Neural cell (in vitro differentiated cells): ENCODE measurements around the gene CRKL. TPM values are rescaled to one million over a fixed set of nuclear protein-coding genes. Genes with fewer than 3 reads are reported as not detected.

Experiments used
- H2AFZ ChIP-seq: fragments of 200-600, 300-800 bp; sonication (generic), shearing (Covaris generic); 2 replicates; pipeline ENCODE4 v1.6.0; 2014; ENCODE audit warnings: low read depth, mild to moderate bottlenecking, antibody characterized with exemption, low read length, moderate library complexity
- H3F3A ChIP-seq: fragments of 200-600 bp; shearing (Covaris generic); 2 replicates; pipeline ENCODE4 v1.6.1; 2016; ENCODE audit warnings: mild to moderate bottlenecking, moderate library complexity, mixed read lengths, antibody characterized with exemption, low read length; ENCODE audit not compliant: insufficient read depth, poor library complexity, severe bottlenecking
- H3K27ac ChIP-seq: fragments of 200-600, 300-800 bp; sonication (generic), shearing (Covaris generic); 2 replicates; pipeline ENCODE4 v1.5.1; 2014; ENCODE audit warnings: mild to moderate bottlenecking, low read length, moderate library complexity
- H3K27me3 ChIP-seq: fragments of 300-800, 200-600 bp; sonication (generic), shearing (Covaris generic); 2 replicates; pipeline ENCODE4 v1.6.0; 2014; ENCODE audit warnings: mild to moderate bottlenecking, low read depth, low read length, moderate library complexity; ENCODE audit not compliant: insufficient read depth
- H3K36me3 ChIP-seq: fragments of 300-800, 200-600 bp; sonication (generic), shearing (Covaris generic); 2 replicates; pipeline ENCODE4 v1.5.1; 2014; ENCODE audit warnings: mild to moderate bottlenecking, antibody characterized with exemption, low read length, moderate library complexity; ENCODE audit not compliant: insufficient read depth
- H3K4me2 ChIP-seq: fragments of 300-800, 200-600 bp; sonication (generic), shearing (Covaris generic); 2 replicates; pipeline ENCODE4 v1.6.0; 2014; ENCODE audit warnings: mild to moderate bottlenecking, low read length
- H3K4me3 ChIP-seq: fragments of 300-800, 200-600 bp; sonication (generic), shearing (Covaris generic); 2 replicates; pipeline ENCODE4 v1.5.1; 2014; ENCODE audit warnings: mild to moderate bottlenecking, low read length, moderate library complexity
- H3K79me2 ChIP-seq: fragments of 200-600 bp; shearing (Covaris generic); replicated peaks from 2 replicates; pipeline ENCODE4 v1.6.0; 2014; ENCODE audit warnings: mild to moderate bottlenecking, low read length, moderate library complexity; ENCODE audit not compliant: insufficient read depth
- H3K9ac ChIP-seq: fragments of 300-800, 200-600 bp; sonication (generic), shearing (Covaris generic); 2 replicates; pipeline ENCODE4 v1.6.1; 2016; ENCODE audit warnings: mild to moderate bottlenecking, low read length, mixed read lengths
- H3K9me2 ChIP-seq: fragments of 200-600 bp; shearing (Covaris generic); 2 replicates; pipeline ENCODE4 v1.6.1; 2016; ENCODE audit warnings: mild to moderate bottlenecking, low read length, mixed read lengths; ENCODE audit not compliant: insufficient read depth
- H3K9me3 ChIP-seq: fragments of 200-600, 300-800 bp; sonication (generic), shearing (Covaris generic); 2 replicates; pipeline ENCODE4 v1.6.1; 2016; ENCODE audit warnings: mild to moderate bottlenecking, mixed run types, low read length, moderate library complexity, mixed read lengths
- H4K20me1 ChIP-seq: fragments of 200-600 bp; shearing (Covaris generic); 2 replicates; pipeline ENCODE4 v1.6.1; 2016; ENCODE audit warnings: mild to moderate bottlenecking, mixed run types; ENCODE audit not compliant: insufficient read depth
- EP300 ChIP-seq: fragments of 450-650 bp; conservative IDR thresholded peaks from 2 replicates; pipeline ENCODE4 v1.6.1; 2014; ENCODE audit warnings: antibody characterized with exemption, mild to moderate bottlenecking, moderate library complexity; ENCODE audit not compliant: poor library complexity, severe bottlenecking
- EZH2 ChIP-seq: fragments of 200-600, 300-800 bp; shearing (Covaris generic), sonication (generic); IDR thresholded peaks from 2 replicates; pipeline ENCODE4 v1.6.1; 2014; ENCODE audit warnings: antibody characterized with exemption, low read length, borderline replicate concordance, mild to moderate bottlenecking; ENCODE audit not compliant: insufficient read depth, poor library complexity, severe bottlenecking
- MXI1 ChIP-seq: fragments of 450-650 bp; conservative IDR thresholded peaks from 2 replicates; pipeline ENCODE4 v1.6.1; 2014; ENCODE audit warnings: antibody characterized with exemption, mild to moderate bottlenecking; ENCODE audit not compliant: poor library complexity, severe bottlenecking
- POLR2AphosphoS5 ChIP-seq: IDR thresholded peaks from 2 replicates; pipeline ENCODE4 v1.6.1; 2012
- RAD21 ChIP-seq: fragments of 450-650 bp; conservative IDR thresholded peaks from 2 replicates; pipeline ENCODE4 v1.6.1; 2014; ENCODE audit warnings: antibody characterized with exemption, mild to moderate bottlenecking, moderate library complexity
- SMC3 ChIP-seq: fragments of 450-650 bp; conservative IDR thresholded peaks from 2 replicates; pipeline ENCODE4 v1.6.1; 2014; ENCODE audit warnings: antibody characterized with exemption, mild to moderate bottlenecking, moderate library complexity; ENCODE audit not compliant: poor library complexity
- TAF1 ChIP-seq: IDR thresholded peaks from 2 replicates; pipeline ENCODE4 v1.6.1; 2012; ENCODE audit warnings: low read depth
- polyA plus RNA-seq: library from polyadenylated mRNA; depleted of rRNA; stranded (reverse); fragments of >200 nt; gene quantifications from 2 replicates; pipeline ENCODE4 v1.2.3, GENCODE V29; 2014
- TF ChIP-seq, protein P1 (sequence below): IDR thresholded peaks from 2 replicates; pipeline ENCODE4 v1.6.1; 2012; ENCODE audit warnings: borderline replicate concordance
- TF ChIP-seq, protein P2 (sequence below): fragments of 450-650 bp; IDR thresholded peaks from 2 replicates; pipeline ENCODE4 v1.5.1; 2014; ENCODE audit warnings: antibody characterized with exemption, mild to moderate bottlenecking, moderate library complexity; ENCODE audit not compliant: poor library complexity, severe bottlenecking

CRKL gene
- polyA plus RNA-seq, 1 donor from 2014 or later = 46.8 TPM

DNA sequence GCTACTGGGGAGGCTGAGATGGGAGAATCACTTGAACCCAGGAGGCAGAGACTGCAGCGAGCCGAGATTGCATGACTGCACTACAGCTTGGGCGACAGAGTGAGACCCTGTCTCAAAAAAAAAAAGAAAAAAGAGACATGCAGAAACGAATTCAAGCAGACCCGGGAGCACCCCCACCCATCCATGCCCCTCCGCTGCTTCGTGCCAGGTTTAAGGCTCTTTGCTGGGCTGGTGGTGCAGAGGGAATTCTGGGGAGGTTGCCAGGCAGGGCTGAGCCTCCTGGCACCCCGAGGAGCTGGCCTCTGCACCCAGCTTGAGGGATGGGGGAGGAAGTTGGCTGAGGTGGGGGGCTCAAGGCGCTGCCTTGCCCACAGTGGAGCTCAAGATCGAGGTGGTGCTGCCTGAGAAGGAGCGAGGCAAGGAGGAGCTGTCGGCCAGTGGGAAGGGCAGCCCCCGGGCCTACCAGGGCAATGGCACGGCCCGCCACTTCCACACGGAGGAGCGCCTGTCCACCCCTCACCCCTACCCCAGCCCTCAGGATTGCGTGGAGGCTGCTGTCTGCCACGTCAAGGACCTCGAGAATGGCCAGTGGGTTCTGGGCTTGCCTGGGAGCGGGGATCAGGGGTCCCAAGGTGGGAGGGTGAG, 55.8 kb downstream of the CRKL start:
- Histone ChIP-seq H3K79me2 (no peaks in the 10 kb centered on the region), H3K4me3 (no peak overlapping the region), H3K27ac (no peak overlapping the region), H3F3A (no peaks in the 10 kb centered on the region), H3K36me3 (no peaks in the 10 kb centered on the region), H3K4me2 (no peak overlapping the region), H2AFZ (no peak overlapping the region), H3K9ac (no peak overlapping the region), H3K9me3 (no peaks in the 10 kb centered on the region), H3K9me2 (no peaks in the 10 kb centered on the region), H4K20me1 (no peaks in the 10 kb centered on the region), H3K27me3 (no peaks in the 10 kb centered on the region)
- TF ChIP-seq, protein P1, sequence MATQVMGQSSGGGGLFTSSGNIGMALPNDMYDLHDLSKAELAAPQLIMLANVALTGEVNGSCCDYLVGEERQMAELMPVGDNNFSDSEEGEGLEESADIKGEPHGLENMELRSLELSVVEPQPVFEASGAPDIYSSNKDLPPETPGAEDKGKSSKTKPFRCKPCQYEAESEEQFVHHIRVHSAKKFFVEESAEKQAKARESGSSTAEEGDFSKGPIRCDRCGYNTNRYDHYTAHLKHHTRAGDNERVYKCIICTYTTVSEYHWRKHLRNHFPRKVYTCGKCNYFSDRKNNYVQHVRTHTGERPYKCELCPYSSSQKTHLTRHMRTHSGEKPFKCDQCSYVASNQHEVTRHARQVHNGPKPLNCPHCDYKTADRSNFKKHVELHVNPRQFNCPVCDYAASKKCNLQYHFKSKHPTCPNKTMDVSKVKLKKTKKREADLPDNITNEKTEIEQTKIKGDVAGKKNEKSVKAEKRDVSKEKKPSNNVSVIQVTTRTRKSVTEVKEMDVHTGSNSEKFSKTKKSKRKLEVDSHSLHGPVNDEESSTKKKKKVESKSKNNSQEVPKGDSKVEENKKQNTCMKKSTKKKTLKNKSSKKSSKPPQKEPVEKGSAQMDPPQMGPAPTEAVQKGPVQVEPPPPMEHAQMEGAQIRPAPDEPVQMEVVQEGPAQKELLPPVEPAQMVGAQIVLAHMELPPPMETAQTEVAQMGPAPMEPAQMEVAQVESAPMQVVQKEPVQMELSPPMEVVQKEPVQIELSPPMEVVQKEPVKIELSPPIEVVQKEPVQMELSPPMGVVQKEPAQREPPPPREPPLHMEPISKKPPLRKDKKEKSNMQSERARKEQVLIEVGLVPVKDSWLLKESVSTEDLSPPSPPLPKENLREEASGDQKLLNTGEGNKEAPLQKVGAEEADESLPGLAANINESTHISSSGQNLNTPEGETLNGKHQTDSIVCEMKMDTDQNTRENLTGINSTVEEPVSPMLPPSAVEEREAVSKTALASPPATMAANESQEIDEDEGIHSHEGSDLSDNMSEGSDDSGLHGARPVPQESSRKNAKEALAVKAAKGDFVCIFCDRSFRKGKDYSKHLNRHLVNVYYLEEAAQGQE = no peak
- TF ChIP-seq TAF1 (no peak), EZH2 (no peak), MXI1 (no peak), EP300 (no peak), POLR2AphosphoS5 (no peak), RAD21 (no peak), SMC3 (no peak)
- TF ChIP-seq, protein P2, sequence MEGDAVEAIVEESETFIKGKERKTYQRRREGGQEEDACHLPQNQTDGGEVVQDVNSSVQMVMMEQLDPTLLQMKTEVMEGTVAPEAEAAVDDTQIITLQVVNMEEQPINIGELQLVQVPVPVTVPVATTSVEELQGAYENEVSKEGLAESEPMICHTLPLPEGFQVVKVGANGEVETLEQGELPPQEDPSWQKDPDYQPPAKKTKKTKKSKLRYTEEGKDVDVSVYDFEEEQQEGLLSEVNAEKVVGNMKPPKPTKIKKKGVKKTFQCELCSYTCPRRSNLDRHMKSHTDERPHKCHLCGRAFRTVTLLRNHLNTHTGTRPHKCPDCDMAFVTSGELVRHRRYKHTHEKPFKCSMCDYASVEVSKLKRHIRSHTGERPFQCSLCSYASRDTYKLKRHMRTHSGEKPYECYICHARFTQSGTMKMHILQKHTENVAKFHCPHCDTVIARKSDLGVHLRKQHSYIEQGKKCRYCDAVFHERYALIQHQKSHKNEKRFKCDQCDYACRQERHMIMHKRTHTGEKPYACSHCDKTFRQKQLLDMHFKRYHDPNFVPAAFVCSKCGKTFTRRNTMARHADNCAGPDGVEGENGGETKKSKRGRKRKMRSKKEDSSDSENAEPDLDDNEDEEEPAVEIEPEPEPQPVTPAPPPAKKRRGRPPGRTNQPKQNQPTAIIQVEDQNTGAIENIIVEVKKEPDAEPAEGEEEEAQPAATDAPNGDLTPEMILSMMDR = no peak

DNA sequence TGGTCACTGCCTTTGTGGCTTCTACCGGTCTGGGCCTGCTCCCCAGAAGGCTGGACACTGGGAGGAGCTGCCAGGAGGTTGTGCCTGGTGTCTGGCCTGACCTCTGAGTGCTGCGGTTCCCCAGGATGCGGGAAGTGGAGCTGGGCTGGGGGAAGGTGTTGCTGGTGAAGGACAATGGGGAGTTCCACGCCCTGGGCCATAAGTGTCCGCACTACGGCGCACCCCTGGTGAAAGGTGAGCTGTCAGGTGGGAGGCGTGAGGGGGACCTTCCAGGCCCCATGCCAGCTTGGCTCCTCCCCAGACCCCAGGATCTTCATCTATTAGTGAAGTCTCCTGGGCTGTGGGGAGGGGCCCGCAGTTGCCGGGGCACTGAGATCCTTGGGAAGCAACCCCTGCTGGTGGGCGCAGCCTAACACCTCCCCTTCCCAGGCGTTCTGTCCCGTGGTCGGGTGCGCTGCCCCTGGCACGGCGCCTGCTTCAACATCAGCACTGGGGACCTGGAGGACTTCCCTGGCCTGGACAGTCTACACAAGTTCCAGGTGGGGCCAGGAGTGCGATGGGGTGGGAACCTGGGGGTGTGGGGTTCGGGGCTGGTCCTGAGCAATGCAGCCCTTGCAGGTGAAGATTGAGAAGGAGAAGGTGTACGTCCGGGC, 56.6 kb downstream of the CRKL start:
- H3K27ac ChIP-seq = no peak overlapping the region
- no peak overlapping the region for H3K4me3 ChIP-seq
- no peaks in the 10 kb centered on the region for H3K79me2 ChIP-seq

More for the DNA sequence above, 56.6 kb downstream of the CRKL start:
- no peak for TF ChIP-seq EZH2
- TF ChIP-seq POLR2AphosphoS5 = no peak
- TF ChIP-seq TAF1 = no peak
- no peak for TF ChIP-seq MXI1
- no peak for TF ChIP-seq EP300
- TF ChIP-seq, protein P1 = no peak
- TF ChIP-seq, protein P2 = no peak
- TF ChIP-seq RAD21 = no peak
- TF ChIP-seq SMC3 = no peak
- Histone ChIP-seq H4K20me1 (no peaks in the 10 kb centered on the region), H3K4me2 (no peak overlapping the region), H3K9me2 (no peaks in the 10 kb centered on the region), H3K27me3 (no peaks in the 10 kb centered on the region), H3K36me3 (no peaks in the 10 kb centered on the region), H3K9ac (no peak overlapping the region), H3F3A (no peaks in the 10 kb centered on the region), H3K9me3 (no peaks in the 10 kb centered on the region), H2AFZ (no peak overlapping the region)
